Duodenal mucosa (tissue), 2 donors: ENCODE data around the gene SH2D3A.

Experiments
- H3K27ac ChIP-seq: one replicate; pipeline ENCODE4 v1.7.0; 2013; ENCODE audit warnings: low read depth, low read length
- H3K27me3 ChIP-seq, 2 donors: one replicate each; pipeline ENCODE4 v1.7.0; 2013; ENCODE audit warnings: low read length in 2 of 2, control low read depth in 1 of 2; ENCODE audit not compliant: insufficient read depth in 2 of 2, control insufficient read depth in 1 of 2
- H3K36me3 ChIP-seq, 2 donors: one replicate each; pipeline ENCODE4 v1.7.0; 2013; ENCODE audit warnings: low read length in 2 of 2, control low read depth in 1 of 2; ENCODE audit not compliant: insufficient read depth in 2 of 2, control insufficient read depth in 1 of 2
- H3K4me1 ChIP-seq, 2 donors: one replicate each; pipeline ENCODE4 v1.7.0; 2013; ENCODE audit warnings: low read length in 2 of 2, control low read depth in 1 of 2; ENCODE audit not compliant: insufficient read depth in 2 of 2, control insufficient read depth in 1 of 2
- H3K4me3 ChIP-seq, 2 donors: one replicate each; pipeline ENCODE4 v1.7.0; 2013; ENCODE audit warnings: low read length in 2 of 2, low read depth in 1 of 2
- H3K9ac ChIP-seq, 2 donors: one replicate each; pipeline ENCODE4 v1.7.0; 2013; ENCODE audit warnings: low read length in 2 of 2, low read depth in 1 of 2
- H3K9me3 ChIP-seq, 2 donors: one replicate each; pipeline ENCODE4 v1.7.0; 2013; ENCODE audit warnings: low read length in 2 of 2, control low read depth in 1 of 2; ENCODE audit not compliant: control insufficient read depth in 1 of 2

The SH2D3A gene

DNA sequence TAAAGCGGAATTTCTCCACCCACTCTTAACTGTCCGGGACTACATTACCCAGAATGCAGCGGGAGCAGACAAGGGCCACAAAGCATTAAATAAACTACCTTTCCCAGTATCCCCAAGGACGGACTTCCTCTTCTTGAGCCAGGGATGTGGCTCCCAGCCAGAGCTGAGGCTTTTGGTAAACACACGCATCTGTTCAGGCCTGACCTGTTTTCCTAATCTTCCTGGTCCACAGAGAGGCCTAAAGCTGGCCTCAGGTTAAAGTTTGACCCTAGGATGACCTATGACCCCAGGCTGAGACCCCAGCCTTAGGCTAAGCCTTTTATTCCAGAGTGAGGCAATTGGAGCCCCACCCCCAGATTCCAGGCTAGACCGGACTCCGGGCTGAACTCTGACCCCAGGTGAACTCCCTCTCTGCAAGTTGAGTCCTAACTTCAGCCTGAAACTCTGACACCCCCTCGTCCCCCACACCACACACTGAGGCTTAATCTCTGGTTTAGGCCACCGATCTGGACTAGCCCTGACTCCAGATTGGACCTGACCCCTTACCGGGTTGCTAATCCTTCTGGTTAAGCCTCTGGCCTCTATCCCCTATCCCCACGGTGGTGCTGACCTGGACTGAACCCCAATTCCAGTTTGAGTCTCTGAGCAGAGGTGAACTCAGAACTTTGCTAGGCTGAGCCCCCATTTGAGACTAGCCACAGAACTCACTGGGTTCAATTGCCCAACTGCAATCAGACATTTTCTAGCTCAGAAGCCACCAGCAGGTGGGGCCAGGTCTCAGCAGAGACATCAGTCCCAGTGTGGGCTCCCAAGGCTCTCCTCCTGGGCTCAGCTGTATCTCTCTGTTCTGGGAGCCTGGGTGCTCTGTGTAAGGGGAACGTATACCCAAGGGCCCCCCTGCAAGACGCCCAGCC is 29.1 kb downstream of the SH2D3A start:
- Histone ChIP-seq H3K9ac (peak overlapping the region; percentile 74 to 88), H3K9me3 (no peaks in the 10 kb centered on the region), H3K27ac (peak overlapping the region; percentile 71), H3K36me3 (peaks cover 4 to 8% of the 10 kb centered on the region in 2 donors), H3K27me3 (no peaks in the 10 kb centered on the region), H3K4me3 (peak overlapping the region; percentile 14 to 62), H3K4me1 (peaks cover 32 to 37% of the 10 kb centered on the region in 2 donors)

DNA sequence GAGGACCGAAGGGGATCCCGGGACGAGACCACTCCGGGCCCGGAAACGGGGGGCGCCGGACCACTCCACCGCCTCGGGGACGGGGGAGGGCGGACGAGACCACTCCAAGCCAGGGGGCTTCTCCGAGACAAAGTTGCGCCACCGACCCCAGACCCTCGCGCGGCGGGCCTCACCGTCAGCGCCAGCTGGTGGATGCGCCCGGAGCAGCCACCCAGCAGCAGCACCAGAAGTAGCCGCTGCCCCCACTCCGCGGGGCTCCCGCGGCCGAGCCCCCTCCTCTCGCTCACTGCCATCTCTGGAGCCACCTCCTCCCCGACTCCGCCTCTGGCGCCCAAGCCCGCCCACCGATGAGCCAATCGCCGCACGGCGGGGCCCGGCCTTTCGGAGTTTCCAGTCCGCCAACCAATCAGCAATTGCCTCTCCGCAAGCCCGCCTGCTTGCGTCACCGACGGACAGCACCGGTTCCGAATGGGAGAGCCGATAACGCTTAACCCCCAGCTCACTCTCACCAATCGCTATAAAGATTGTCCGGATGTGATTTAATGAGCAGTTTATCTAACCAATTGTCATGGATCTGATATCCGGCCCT is 29.9 kb downstream of the SH2D3A start, which contains the start of gene GPR108:
GPR108 (minus strand) TSS at position 297 of the 589 bp plus-strand sequence; CDS start at position 293, 4 bp downstream.
- H3K9ac ChIP-seq: peak within 1 kb of the TSS; percentile 74 to 88
- H3K36me3 ChIP-seq: peaks cover 11 to 14% of the 10 kb centered on the region in 2 donors
- peak within 1 kb of the TSS; percentile 84 for H3K4me3 ChIP-seq
- no peaks in the 10 kb centered on the region for H3K9me3 ChIP-seq
- H3K4me1 ChIP-seq: peaks cover 32 to 37% of the 10 kb centered on the region in 2 donors
- H3K27ac ChIP-seq: peak within 1 kb of the TSS; percentile 88
- no peaks in the 10 kb centered on the region for H3K27me3 ChIP-seq

- Histone ChIP-seq H3K9me3 (no peaks in the 10 kb centered on the region), H3K4me3 (peak overlapping the region; percentile 84), H3K27ac (peak overlapping the region; percentile 88), H3K4me1 (peaks cover 32 to 37% of the 10 kb centered on the region in 2 donors), H3K9ac (peak overlapping the region; percentile 73 to 75), H3K27me3 (no peaks in the 10 kb centered on the region), H3K36me3 (peaks cover 12 to 18% of the 10 kb centered on the region in 2 donors)
Measured at GRCh38 chr19:6736917-6737283, 30.3 kb downstream of the SH2D3A start.

DNA sequence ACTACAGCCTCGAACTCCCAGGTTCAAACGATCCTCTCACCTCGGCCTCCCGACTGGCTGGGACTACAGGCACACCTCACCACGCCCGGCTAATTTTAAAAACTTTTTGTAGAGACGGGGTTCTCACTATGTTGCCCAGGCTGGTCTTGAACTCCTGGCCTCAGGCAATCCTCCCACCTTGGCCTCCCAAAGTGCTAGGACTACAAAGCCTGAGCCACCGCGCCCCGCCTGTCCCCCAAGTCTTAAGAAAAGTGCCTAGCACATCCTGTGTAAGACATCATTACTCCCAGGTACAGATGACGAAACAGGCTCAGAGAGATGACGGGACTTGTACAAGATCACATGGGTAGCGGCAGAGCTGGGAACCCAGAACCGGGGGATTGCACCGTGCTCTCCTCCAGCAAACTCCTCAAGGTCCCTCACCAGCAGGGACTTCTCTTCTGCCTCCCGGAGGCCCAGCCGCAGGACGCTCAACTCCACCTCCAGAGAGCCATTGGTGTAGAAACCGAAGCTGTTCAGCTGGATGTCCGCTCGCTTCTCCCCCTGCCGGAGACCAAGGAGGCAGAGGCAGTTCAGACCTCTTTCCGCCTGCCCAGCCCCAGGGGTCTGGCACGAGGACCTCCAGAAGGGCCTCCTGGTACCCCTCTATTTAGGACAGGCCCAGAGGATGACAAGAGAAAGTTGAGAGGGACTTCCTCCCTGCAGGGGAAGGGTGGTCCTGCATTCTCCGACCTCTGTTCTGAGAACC is 30.9 kb downstream of the SH2D3A start:
- no peaks in the 10 kb centered on the region for H3K27me3 ChIP-seq
- peaks cover 15 to 22% of the 10 kb centered on the region in 2 donors for H3K36me3 ChIP-seq
- H3K4me1 ChIP-seq: peaks cover 29 to 34% of the 10 kb centered on the region in 2 donors
- peak overlapping the region; percentile 88 for H3K27ac ChIP-seq
- H3K4me3 ChIP-seq: peak overlapping the region; percentile 84
- H3K9me3 ChIP-seq: no peaks in the 10 kb centered on the region
- peak overlapping the region; percentile 73 to 75 for H3K9ac ChIP-seq

DNA sequence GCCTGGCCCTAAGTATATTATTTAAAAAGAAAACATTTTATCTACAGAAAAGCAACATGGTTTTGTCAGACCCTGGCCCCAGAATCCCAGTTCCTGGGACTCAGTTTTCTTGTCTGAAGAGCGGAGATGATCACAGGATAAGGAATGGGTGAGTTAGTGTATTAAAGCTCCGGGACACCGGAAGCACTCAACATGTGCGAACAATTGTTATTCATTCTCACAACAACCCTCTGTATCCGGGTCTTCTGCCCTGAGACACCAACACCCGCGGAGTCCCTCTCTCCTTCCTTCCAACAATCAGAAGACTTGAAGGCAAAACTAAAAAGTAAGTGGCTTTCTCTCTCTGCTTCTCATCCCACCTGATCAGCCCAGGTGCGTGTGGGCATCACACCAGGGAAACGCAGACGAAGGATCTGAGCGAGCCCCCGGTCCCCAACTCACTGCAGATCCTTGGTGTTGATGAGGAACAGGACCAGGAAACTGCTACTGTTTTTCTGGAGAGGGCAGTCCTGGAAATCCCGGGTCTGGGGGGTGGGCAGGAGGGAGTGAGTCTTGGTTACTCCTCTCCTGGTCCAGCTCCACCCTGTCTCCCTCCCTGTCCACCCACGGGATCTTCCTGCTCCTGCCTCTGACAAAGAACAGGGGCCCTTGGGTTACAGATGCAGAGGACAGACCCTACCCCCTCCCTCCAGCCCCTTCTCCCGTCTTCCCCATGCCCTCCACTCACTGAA is 31.9 kb downstream of the SH2D3A start:
- Histone ChIP-seq H3K27me3 (no peaks in the 10 kb centered on the region), H3K4me1 (peaks cover 26 to 29% of the 10 kb centered on the region in 2 donors), H3K4me3 (peak overlapping the region; percentile 84), H3K9ac (peak overlapping the region in 1 of 2 donors; percentile 75), H3K9me3 (no peaks in the 10 kb centered on the region), H3K27ac (no peak overlapping the region), H3K36me3 (peaks cover 15 to 22% of the 10 kb centered on the region in 2 donors)

DNA sequence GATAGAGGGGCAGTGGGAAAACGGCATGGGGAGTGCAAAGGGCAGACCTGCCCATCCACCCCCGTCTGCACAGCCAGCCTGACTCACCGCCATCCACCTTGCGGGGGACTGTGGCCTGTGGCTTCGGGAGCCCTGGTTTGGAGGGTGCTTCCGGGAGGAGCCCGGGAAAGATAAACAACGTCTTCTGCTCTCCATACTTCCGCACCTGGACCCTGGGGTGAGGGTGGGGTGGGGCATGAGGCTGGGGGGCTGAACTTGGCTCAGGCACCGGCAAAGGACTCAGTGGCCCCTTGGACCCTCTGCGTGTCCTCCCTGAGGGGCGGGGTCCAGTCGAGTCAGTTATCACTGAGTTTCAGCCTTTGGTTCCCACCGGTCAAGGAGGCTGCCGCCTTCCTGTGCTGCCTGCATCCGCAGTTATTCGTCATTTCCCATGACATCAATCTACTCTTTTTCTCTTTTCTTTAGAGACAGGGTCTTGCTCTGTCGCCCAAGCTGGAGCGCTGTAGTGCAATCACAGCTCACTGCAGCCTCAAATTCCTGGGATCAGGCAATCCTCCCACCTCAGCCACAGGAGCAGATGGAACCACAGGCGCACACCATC is 33.0 kb downstream of the SH2D3A start:
- H3K27ac ChIP-seq: no peak overlapping the region
- no peaks in the 10 kb centered on the region for H3K9me3 ChIP-seq
- H3K9ac ChIP-seq: no peak overlapping the region
- H3K27me3 ChIP-seq: no peaks in the 10 kb centered on the region
- peaks cover 29 to 30% of the 10 kb centered on the region in 2 donors for H3K4me1 ChIP-seq
- peaks cover 15 to 22% of the 10 kb centered on the region in 2 donors for H3K36me3 ChIP-seq
- no peak overlapping the region for H3K4me3 ChIP-seq

DNA sequence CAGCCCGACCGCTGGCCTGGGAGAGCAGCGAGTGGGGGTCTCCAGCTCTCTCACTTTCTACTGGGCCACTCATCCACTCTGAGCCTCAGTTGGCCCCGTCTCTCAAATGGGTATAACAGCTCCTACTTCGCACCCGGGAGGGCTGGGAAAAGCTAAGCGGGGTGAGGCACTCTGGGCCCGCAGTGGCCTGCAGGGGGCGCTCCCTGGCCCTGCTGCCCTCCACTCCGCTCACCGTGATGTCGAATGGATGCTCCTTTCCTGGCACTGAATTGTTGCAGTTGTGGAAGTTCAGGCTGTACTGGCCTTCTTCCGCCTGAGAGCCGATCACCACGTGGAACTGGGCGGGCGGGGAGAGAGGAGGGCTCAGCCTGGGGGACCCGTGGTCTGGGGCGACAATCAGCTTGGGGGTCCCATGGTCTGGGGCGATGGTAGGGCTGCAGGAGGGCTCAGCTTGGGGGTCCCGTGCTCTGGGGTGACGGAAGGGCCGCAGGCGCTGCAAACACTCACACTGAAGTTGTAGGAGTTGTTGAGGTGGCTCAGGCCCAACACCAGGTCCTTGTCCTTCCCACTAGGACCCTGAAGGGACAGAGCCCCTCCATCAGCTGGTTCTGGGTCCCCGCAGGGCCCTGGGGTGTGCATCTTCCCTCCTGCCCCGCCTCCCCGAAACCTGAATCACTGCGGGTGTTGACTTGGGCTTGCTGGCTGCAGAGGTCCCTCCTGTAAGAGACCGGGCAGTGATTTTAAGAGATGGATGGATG is 33.7 kb downstream of the SH2D3A start:
- Histone ChIP-seq H3K9me3 (no peaks in the 10 kb centered on the region), H3K4me3 (no peak overlapping the region), H3K27me3 (no peaks in the 10 kb centered on the region), H3K4me1 (peaks cover 22 to 27% of the 10 kb centered on the region in 2 donors), H3K9ac (no peak overlapping the region), H3K36me3 (peaks cover 15 to 22% of the 10 kb centered on the region in 2 donors), H3K27ac (no peak overlapping the region)

DNA sequence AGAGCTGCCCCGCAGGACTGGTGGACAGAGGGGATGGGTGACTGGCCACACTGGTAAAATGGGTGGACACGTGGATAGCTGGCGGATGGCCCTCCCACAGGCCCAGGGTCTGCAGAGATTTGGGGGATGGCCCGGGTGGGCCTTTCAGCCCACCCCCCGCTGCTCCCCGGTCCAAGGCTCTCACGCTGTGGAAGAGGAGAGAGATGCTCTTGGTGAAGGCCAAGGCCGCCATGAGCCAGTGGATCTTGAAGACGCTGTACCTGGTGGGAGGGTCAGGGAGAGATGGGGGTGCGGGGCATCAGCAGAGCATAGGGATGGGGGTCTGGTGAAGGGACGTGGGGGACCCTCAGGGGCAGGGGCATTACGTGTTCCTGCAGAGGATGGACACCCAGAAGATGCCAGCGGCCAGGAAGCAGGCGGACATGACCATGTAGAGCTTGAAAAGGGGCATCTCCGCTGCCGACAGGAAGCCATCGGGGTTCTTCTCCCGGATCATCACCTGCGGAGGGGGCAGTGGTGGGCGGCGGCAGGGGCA is 34.4 kb downstream of the SH2D3A start:
- peaks cover 15 to 22% of the 10 kb centered on the region in 2 donors for H3K36me3 ChIP-seq
- H3K9me3 ChIP-seq: no peaks in the 10 kb centered on the region
- no peak overlapping the region for H3K27ac ChIP-seq
- no peak overlapping the region for H3K4me3 ChIP-seq
- H3K9ac ChIP-seq: no peak overlapping the region
- no peaks in the 10 kb centered on the region for H3K27me3 ChIP-seq
- H3K4me1 ChIP-seq: peaks cover 16 to 20% of the 10 kb centered on the region in 2 donors
